GM19468 (cell line): ENCODE results near the gene CLCA2.

ENCODE experiments used
- ATAC-seq: cut with Tn5 transposase; IDR thresholded peaks from one replicate; pipeline ENCODE4 v1.9.1; 2021; ENCODE audit warnings: mild to moderate bottlenecking, moderate library complexity, moderate number of reproducible peaks; ENCODE audit not compliant: unreplicated experiment; ENCODE audit errors: extremely low read depth

The CLCA2 gene

GRCh38 chr1:86504895-86505563, 81.1 kb downstream of the CLCA2 start:
- no peak for ATAC-seq

- no peak for ATAC-seq
These were observed 81.6 kb downstream of the CLCA2 start for GRCh38 chr1:86505564-86505902.
